Measurements from ENCODE around the gene FGF9.

FGF9 gene

DNA sequence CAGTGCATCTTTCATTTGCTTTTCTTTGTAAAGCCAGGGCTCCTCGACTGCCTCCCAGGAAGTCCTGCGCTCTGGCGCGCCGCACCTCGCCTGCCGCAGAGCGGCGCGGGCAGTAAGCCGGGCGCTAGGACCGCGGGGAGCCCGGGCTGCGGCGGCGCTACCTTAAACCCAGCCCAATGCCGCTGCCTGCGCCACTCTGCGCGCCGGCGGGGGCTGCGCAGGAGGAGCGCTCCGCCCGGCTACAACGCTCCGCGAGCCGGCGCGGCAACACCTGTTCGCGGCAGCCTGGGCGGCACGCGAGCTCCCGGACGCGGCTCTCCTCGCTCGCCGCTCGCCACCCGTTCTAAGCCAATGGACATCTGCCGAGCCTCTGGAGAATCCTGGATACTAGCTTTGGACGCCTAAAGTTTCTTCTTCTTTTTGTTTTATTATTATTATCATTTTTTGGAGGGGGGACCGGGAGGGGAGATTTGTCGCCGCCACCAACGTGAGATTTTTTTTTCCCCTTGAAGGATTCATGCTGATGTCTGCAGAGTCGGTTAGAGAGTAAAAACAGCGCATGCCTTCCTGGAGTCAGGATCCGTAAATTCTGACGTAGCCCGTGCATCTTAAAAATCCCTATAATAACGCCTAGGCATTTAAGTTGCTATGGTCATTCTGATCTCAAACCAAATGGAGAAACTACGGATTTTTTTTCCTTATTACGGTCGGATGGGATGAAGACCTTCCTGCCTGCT lies at the start of gene FGF9:
Gene FGF9, plus strand, starts transcription at position 191 of the 737 bp plus-strand sequence. CDS start 840 bp downstream, outside the sequence.
- DNase-seq (ENCODE audit: low read depth): no peak

DNA sequence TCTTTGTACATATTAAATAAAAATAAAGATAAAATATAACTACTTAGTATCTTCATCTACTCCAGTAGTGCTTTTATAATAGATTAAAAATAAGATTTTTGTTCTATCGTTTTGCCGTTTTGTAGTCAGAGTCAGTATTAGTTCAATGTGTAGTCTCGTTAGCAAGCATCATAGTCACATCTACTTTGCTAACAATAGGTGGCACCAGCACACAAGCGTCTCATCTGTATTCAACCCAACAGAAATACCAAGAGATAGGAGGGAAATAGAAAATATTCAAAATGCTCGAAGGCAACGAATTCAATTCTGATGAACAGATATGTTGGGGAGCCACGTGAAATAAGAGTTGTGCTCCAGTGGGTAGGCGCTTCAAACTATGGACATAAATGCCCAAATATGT lies 45.5 kb upstream of the FGF9 start:
- DNase-seq (ENCODE audit: low read depth): no peak

DNA sequence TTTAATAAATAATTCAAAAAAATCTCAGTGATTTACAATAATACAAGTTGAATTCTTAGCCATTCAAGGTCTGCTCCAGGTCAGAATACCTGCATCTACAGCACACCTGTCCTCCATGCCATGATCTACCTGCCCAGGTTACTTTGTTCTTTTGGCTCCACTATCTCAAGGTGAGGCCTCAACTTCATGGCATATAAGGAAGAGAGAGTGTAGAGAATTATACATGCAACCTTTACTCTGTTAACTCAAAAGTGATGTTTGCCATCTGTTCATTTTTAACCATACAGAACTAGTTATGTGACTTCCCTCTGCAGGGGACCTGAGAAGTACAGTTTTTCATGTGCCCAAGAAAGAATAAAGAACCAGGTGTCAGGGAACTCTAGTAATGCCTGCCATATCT lies 38.7 kb upstream of the FGF9 start:
- no peak for DNase-seq (ENCODE audit: low read depth)

DNA sequence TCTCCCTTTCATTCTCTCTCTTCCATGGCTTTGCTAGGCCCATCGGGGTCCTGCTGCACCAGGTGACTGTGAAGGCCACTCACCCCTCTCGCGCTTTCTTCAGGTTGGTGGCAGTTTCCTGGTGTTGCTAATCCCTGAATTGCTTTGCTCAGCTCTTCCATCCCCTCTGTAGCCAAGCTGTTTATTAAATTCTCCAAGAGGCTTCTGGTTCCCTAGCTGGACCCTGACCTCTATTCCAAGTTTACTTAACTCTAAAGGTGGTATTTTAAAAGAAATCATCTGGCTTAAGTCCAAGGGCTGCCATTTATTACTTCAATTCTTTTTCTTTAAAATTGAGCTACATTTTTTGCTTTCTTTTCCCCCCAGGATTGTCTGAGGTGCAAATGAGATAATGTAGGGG lies 34.2 kb upstream of the FGF9 start:
- DNase-seq (ENCODE audit: low read depth): no peak

DNA sequence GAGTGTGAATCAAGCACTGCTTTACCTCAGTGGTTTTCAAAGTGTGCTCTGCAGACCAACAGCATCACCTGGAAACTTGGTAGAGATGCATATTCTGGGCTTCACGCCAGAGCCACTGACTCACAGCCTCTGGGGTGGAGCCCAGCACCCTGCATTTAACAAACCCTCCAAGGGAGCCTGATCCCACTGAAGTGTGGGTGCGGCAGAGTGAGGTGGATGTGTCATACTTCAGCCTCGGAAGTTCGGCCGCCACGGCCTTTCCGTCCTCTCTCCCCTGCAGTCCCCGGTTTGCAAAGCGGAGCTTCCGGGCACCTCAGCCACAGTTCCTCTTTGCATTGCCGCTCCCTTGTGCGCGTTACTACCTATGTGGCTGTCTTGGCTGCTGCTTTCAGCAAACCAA lies 33.6 kb upstream of the FGF9 start:
- peak; percentile 23 for DNase-seq (ENCODE audit: low read depth)

DNA sequence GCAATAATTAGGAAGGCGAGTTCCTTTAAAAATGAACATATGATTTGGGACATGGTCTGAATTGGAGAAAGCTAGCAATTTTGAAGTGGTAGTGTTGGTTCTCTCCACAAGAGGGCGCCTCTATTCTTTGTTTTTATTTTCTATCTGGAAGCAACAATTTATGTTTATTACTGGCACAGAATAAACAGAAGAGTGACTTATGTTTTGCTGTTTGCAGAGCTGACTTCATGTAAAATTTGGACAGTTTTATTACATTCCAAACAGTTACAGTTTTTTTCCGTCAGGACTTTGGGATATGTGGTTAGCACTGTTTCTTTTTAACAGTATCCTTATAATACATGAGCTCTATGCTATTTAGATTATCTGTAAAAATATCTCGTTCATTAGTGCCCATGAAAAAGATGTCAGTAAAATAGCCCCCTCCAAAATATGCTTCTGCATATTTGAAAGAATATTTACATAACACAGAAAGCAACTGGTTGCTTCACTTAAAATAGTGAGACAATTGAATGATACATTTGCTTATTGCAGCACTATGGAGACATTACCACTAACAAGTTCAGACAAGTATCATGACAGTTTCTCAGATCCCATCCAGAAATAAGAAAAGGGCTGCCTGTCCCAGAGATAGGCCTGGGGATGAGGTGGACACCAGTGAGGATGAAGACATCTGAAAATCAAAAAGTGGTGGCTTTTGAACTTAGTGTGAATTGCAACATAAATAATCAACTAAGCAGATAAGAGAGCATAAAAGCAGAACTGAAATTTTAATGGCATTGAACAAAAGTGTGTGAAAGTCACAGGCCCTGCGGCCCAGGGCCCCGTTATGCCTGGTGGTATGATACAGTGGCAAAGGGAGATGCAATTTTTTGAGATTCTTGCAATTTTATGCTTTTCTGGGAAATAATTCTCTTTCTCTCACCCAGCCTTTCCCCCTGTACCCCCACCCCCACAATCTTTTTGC lies 32.3 kb upstream of the FGF9 start:
- DNase-seq (ENCODE audit: low read depth): no peak

DNA sequence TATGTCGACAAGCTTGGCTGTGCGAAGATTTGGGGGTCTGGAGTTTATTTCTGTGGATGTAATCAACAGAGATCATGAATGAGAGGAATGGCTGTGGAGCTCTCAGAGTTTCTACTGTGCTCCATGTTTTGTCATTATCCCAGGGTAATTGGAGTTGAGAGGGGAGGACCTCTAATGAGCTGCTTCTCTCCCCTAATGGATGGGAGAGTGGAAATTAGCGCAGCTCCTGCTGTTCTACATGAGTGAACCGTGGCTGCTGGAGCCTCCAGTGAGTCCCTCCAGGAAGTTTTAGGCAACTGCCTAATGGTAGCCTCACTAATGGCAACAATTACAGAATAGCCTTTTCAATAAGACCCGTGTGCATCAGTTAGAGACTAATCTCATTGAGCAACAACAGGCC lies 31.3 kb upstream of the FGF9 start:
- no peak for DNase-seq (ENCODE audit: low read depth)

DNA sequence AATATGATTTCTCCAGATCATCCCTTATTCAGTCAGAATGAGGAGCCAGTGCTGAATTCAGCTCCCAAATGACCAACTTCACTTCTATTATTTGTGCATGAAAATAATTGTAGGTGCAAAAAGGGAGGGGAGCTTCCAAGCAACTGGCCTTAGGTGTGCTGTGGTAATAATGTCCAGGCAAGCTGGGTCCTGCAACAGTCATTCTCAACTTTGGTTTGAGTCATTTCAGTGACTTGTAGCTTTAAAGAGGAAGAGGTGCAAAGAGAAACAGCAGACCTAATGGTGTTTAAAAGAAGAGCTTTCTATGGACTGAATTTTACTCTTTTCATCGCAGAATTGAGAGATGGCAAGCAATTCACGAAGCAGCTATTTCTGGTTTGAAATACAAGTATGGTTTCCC lies 29.2 kb upstream of the FGF9 start:
- DNase-seq (ENCODE audit: low read depth): no peak

DNA sequence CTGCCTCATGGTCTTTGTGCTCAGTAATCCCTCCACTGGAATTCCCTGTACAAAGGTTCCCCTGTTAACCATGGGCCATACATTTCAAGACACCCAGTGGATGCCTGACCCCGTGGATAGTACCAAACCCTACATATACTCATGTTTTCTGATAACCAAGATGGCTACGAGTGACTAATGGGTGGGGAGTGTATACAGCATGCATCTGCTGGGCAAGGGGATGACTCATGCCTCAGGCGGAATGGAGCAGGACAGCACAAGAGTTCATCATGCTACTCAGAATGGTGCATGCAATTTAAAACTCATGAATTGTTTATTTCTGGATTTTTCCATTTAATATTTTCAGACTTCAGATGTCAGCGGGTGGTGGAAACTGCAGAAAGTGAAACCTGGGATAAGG lies 13.3 kb upstream of the FGF9 start:
- no peak for DNase-seq (ENCODE audit: low read depth)

DNA sequence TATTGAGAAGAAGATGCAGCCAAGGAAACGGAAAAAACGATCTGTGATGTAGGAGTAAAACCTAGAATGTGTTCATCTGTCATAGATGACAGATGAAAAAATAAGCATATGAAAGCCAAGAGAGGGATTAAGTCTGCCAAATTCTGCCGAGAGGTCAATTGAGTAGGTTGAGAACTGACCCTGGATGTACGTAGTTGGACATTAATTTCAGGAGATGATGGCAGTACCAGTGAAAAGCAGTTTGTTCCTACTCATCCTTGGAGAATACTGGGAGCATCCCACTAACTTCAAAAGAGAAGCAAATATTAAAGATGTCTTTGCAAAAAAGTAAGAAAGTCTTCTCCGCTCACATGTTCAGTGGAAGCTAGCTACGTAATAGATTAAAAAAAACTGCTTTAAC lies 11.8 kb upstream of the FGF9 start:
- DNase-seq (ENCODE audit: low read depth): no peak

DNA sequence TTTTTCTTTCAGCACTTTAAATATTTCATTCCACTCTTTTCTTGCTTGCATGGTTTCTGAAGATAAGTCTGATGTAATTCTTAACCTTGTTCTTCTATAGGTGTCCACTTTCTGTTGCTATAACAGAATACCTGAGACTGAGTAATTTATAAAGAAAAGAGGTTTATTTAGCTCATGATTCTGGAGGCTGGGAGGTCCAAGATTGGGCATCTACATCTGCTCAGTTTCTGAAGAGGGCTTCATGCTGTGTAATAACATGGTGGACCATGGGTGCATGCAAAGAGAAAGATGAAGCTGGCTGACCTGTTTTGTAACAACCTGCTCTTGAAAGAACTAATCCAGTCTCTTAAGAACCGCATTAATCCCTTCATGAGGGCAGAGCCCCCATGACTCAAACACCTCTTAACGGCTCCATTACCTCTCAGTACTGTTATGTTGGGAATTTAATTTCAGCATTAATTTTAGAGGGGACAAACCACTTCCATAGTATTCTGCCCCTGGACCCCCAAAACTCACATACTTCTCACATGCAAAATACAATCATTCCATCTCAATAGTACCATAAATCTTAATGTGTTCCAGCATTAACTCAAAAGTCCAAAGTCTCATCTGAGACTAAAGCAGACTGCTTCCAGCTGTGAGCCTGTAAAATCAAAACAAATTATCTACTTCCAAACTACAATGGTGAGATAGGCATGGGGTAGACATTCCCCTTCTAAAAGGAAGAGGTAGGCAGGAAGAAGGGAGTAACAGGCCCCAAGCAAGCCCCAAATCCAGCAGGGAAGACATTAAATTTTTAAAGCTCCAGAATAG lies 9.6 kb upstream of the FGF9 start:
- DNase-seq (ENCODE audit: low read depth): no peak

DNA sequence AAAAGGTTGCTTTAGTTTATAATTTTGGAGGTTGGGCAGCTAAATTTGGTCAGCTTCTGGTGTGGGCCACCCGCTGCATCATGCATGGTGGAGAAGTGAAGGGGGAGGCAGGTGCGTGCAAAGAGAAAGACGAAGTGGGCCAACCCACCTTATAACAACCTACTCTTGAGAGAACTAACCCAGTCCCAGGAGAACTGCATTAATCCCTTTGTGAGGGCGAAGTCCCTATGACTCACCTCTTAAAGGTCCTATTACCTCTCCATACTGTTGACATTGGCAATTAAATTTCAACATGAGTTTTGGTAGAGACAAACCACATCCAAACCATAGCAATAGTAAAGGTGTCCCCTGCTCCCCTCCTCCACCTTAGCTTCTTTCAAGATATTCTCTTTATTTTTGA lies 7.7 kb upstream of the FGF9 start:
- no peak for DNase-seq (ENCODE audit: low read depth)

DNA sequence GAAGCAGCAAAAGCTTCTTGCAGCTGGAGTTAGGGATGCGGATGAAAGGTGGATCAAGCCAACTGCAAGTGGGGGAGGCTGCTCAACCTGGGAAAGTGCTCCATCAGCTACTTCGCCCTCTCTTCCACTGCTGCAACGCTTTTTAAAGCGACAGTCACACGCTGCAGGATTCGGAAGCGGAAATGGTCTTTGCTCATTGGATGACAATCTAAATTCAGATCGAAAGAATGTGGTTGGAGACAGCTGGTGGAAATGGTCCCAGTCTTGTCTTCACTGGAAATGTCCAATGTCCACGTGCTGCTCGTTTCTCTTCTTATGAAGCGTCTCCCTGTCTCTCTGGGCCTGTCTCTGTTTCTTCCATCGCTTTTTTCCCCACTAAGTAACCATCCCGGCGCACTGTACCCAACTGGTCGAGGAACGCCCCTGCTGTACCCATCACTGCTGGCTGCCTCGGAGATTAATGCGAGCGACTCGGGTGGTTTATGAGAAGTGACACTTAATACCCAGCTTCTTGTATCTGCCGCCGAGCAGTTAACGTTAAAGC lies 2.1 kb upstream of the FGF9 start:
- no peak for DNase-seq (ENCODE audit: low read depth)

DNA sequence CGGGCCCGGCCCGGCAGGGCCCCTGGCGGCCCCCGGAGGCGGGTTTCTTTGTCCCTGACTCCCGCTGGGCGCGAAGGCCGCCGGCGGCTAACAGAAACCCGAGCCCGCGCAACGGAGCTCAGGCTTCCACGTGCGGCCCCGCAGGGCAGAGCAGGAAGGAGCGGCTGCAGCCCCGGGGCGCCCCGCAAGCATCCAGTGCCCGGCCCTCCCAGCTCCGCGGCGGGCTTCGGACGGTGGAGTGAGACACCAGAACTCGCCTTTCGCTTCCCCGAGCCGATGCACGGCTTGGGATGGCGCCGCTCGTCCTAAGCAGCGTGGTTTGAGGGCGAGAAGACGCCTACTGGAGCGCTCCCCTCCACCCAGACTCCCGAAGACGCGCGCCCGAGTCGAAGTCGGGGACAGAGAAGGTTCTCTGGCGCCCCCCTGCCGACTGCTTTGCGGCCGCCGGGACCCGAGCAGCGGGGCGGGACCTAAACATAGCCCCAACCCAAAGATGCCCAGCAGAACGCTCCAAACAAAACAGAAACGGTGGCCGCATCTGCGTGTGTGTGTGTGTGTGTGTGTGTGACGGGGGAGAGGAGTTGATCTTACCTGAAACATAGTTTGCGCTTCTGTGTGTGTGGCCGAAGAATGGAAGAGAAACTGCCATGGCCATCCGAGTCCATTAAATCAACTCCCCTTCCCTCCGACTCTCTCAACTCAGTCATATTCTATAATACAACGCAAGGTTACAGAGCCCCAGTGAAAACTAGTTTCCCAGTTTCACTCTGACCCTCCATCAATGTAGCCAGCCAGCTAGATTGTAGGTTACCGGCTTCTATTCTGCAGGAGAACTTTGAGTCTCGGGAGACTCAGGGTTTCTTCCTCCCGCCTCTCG lies 629 bp upstream of the FGF9 start:
- no peak for DNase-seq (ENCODE audit: low read depth)

DNA sequence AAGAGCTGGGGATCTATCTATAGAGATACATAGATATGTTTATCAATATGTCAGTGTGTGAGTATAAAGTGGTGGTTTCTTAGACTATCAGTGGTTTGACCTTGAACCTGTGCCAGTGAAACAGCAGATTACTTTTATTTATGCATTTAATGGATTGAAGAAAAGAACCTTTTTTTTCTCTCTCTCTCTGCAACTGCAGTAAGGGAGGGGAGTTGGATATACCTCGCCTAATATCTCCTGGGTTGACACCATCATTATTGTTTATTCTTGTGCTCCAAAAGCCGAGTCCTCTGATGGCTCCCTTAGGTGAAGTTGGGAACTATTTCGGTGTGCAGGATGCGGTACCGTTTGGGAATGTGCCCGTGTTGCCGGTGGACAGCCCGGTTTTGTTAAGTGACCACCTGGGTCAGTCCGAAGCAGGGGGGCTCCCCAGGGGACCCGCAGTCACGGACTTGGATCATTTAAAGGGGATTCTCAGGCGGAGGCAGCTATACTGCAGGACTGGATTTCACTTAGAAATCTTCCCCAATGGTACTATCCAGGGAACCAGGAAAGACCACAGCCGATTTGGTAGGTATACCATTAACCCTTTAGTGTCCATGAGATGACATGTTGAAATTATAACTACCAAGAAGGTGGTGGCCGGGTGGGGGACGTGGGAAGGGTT lies 880 bp downstream of the FGF9 start:
- DNase-seq (ENCODE audit: low read depth): no peak

DNA sequence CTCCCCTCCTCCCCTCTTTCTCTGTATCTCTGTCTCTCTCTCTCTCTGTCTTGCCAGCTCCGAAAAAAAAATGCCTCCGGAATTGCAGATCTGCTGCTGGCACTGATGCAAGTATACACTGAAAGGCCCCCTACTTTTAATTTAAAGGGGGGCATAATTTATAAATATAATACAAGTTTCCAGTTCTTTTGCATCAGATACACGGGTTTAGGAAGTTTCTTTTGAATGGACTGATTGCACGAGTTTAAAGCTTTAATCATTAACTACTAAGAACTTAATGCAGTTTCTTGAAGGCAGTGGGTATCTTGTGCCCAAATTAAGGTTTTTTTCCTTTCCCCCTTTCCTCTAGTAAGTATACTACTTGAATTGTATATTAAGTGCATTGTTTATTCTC lies 1.4 kb downstream of the FGF9 start:
- DNase-seq (ENCODE audit: low read depth): no peak

DNA sequence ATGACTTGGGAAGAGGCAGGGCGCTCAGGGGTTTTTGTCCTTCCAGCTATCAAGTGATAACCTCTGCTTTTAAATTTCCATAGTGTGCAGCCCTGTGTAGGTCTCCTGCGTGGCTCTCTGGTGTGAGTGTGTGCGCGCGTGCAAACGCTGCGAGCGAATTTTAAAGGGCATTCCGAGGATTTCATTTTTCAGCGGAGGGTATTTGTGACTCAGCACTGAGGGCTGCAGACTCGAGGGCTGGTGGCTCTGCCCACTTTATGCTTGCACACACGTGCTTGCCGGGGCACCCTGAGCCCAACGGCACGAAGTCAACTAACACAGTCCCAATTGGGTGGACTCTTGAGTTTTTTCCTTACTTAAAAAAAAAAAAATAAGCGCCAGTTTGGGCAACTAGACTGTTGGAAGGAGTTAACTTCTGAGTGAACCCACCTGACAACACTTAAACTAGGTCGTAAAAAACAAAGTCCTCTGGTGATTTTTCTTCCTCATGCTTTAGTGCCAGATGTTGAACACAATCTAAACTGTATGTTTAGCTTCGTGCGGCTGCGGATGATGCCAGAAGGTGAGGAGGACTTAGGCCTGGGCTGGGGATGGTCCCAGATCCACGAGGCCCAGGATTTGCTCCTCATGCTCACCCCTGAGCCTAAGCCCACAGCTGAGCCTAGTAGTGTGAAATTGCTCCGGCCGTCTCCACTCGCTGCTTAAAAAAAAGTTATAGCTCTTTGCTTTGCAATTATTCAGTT lies 2.1 kb downstream of the FGF9 start:
- DNase-seq (ENCODE audit: low read depth): no peak

DNA sequence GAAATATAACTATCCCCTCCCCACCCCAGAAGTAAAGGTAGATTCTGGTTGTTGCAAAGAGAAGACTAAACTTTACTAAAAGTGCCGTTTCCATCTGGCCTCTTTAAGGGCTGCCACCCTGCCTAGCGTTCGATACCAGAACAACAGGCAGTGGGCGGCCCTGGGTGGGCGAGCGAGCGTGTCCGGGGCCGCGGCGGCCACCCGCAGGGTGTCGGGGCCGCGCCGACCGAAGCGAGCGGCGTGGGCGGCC lies 2.6 kb downstream of the FGF9 start:
- no peak for DNase-seq (ENCODE audit: low read depth)

DNA sequence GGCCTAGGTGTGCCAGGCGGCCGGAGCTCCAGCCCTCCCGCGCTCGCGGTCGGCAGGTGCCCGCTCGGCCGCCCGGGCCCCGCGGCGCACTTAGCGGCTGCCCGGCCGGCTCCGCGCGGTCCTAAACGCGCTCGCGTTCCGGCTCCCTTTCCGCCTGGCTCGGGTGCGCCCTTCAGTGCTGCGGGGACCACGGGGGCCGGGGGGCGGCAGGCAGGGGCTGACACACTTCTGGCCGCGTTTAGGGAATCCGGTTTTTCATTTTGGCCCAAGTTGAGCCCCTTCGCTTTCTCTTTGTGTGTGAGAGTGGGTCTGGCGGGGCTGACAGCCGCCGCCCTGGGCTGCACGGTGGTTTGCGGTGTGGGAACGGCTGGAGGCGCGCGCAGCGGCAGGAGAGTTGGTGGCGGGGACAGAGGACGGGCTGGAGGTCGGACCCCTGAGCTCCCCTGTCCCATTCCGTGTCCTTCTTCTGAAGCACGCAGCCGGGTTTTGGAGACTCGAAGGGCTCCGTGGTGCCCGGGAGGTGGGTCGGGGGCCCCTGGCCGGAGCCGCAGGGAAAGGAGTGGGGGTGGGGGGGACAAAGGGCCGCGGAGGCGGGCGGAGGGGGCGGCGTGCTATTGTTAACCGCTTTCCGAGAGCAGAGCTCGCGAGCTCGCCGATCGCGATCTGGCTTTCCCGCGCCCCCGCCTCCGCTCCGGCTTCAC lies 3.1 kb downstream of the FGF9 start:
- no peak for DNase-seq (ENCODE audit: low read depth)

Data from HS-27A (cell line).